GM19351 (cell line): ENCODE results near the gene EBPL.
"Not testable (repeated sequence)": the region's sequence is repeated elsewhere in the genome, so short reads cannot be mapped to it uniquely, and the experiment has no call there.

Experiments used
- ATAC-seq: cut with Tn5 transposase; IDR thresholded peaks from one replicate; pipeline ENCODE4 v1.9.1; 2021; ENCODE audit warnings: mild to moderate bottlenecking, moderate library complexity; ENCODE audit not compliant: unreplicated experiment

EBPL gene

GRCh38 chr13:49636705-49637104 is 54.6 kb downstream of the EBPL start:
- ATAC-seq: no peak

DNA sequence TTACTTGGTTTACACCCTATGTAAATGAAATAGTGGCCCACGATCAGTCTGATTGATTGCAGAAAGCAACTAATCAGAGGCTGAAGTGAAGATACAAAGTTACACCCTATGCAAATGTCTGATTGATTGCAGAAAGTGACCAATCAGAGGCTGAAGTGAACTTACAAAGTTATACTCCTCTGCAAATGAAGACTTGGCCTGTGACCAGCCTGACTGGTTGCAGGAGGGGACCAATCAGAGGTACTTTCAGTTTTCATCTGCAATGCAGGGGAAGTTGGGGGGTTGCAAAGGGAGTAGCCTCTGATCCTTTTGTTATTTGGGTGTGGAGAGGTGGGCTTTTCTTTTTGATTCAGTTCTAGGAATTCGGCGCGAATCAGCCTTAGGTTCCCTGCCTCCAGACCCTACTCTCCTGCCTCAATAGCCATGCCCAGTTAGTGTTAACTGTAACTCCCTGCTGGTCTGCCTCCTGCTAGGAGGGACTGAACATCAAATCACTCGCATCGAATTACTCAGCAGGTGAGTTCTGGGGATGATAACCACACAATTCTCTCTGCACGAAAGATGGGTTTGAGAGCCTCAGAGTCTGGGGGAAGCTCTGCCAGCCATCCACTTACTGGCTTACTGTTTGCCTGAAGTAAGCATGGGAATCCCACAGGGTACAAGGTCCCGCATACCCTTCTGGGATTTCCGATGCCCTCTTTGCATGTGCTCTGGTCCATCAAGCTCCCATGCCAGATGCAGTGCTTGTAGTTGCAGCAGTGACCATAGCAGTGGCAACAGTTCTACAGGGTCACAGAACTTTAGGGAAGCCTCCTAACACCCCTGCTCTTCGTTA is 55.5 kb downstream of the EBPL start:
- no peak for ATAC-seq

DNA sequence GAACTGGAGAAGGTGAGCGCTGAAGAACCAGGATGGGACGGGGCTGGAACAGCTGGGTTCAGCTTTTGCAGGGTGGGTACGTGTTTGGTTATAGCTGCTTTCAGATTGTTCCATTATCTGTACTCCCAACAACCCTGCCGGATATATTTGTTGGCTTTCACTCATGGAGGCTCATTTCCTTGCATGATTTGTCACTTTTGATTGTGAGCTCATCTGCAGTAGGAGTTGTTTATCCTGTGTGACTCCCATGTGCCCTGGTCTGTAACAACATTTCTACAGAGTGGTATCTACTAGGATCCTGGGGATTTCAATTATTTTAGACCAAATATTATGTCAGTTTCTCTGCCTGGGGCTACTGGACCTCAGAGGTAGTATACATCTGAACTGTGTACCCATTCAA is 57.6 kb downstream of the EBPL start:
- ATAC-seq: no peak

GRCh38 chr13:49632156-49632555 is 59.1 kb downstream of the EBPL start:
- no peak for ATAC-seq

DNA sequence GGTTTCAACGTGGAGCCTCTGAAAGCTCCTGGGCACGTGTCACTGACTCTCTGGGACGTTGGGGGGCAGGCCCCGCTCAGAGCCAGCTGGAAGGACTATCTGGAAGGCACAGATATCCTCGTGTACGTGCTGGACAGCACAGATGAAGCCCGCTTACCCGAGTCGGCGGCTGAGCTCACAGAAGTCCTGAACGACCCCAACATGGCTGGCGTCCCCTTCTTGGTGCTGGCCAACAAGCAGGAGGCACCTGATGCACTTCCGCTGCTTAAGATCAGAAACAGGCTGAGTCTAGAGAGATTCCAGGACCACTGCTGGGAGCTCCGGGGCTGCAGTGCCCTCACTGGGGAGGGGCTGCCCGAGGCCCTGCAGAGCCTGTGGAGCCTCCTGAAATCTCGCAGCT is 60.7 kb downstream of the EBPL start:
- no peak for ATAC-seq

GRCh38 chr13:49629947-49630346 is 61.3 kb downstream of the EBPL start:
- no peak for ATAC-seq

GRCh38 chr13:49629196-49629938 is 61.9 kb downstream of the EBPL start:
- no peak for ATAC-seq

GRCh38 chr13:49627831-49628652 is 63.2 kb downstream of the EBPL start, which contains the start of gene ARL11:
Gene ARL11, plus strand, starts transcription at chr13:49628507. Its CDS starts 1,941 bp downstream, at chr13:49630448.
- ATAC-seq: peak; percentile 92

GRCh38 chr13:49625392-49626079 is 65.8 kb downstream of the EBPL start:
- no peak for ATAC-seq

- ATAC-seq: no peak
Observed at GRCh38 chr13:49624229-49624628, 67.1 kb downstream of the EBPL start.

DNA sequence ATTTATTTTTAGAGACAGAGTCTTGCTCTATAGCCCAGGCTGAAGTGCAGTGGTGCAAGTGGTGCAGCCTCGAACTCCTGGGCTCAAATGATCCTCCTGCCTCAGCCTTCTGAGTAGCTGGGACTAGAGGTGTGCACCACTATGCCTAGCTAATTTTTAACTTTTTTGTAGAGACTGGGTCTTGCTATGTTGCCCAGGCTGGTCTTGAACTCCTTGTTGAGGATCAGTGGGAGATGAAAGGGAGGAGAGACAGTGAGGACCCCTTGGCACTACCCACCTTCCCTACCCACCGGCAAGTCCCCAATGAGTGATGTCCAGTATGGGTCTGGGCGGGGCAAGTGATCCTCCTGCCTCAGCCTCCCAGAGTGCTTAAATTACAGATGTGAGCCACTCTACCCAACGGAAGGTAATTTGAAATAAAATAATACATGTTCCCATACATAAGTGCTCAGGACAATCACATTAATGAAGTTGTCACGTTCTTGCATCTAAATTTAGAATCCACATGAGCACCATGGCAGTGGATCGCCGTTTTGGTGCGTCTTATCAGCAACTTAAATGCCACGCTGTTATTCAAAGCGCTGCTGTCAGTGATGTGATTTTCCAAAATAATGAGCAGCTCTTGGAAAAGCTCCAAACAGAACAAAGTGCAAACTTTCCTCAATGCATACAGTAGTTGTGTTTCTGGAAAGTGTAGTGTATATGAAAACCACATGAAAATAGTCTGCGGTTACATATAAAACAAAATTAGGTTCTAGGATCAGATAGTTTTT is 68.9 kb downstream of the EBPL start:
- no peak for ATAC-seq

DNA sequence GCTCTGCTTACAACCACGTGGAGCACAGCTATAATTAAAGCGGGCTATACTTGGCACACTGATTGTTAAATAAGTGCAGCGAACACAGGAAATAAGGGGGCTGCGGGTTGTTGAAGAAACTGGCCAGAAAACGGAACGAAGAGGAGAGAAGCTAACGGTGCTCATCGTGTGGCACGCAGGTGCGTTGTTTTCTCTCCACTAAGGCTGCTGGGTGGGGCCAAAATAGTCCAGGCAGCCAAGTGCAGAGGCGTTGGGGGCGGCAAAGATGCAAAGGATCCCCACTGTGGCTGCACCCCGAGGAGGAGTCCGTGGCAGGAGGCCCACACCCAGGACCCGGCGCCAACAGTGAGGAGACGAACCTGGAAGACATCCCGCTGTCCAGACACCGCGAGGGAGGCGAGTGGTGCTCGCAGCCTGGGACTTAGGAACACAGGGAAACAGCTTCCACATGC is 71.1 kb downstream of the EBPL start:
- ATAC-seq: peak; percentile 87

DNA sequence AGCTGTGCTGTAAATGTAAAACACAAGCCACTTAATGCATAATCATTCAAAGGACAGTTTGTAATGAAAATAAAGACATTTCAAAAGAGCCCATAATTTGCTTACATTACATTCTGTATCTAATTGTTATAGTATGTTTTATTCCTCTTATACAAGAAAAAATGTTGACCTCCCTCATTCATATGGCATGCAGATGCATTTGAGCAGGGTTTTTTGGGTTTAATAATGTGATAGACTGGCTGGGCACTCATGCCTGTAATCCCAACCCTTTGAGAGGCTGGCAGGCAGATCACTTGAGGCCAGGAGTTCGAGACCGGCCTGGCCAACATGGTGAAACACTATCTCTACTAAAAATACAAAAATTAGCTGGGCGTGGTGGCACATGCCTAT is 74.6 kb downstream of the EBPL start:
- ATAC-seq: no peak

DNA sequence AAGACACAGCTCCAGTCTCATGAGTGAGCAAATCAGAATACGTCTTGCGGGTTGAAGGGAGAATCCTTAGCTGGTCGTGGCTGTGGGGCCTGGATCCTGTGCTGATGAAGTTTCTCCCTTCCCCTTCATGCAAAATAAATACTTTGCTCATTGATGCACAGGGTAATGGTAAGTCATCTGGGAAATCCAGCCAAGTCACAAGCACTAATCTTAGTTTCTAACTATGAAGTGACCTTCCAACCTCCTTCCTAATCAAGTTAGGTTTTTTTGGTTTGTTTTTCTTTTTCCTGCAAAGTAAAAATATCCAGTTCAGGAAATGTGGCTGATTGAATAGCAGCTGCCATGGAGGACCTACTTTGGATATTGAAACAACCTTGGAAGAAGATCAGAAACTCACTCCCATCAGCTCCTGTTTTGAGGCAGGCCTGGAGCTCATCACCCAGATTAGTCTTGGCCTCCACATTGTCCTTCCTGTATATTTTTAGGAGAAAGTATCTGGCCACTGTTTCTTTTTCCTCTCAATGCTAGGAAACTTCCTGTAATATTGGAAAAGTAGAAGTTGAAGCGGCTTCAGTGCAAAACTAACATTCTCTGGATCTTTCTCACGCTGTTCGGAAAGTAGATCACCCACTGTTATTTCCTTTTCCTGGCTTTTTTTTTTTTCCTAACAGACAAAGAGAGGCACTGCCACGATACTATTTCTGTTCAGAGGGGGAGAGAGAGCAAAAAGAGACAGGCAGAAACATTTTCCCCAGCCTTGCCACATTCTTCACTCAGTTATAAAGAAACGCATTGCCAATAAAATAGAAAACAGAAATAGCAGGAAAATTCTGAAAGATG is 75.2 kb downstream of the EBPL start:
- ATAC-seq: no peak

DNA sequence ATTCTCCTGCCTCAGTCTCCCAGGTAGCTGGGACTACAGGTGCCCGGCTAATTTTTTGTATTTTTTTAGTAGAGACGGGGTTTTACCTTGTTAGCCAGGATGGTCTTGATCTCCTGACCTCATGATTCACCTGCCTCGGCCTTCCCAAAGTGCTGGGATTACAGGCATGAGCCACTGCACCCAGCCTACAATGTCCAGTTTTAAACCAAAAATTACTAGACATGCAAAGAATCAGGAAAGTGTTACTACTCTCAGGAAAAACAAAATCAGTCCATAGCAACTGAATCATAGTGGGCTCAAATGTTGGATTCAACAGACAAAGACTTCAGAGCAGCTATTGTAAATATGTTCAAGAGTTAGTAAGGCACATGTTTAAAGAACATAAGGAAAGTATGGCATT is 79.2 kb downstream of the EBPL start:
- ATAC-seq: not testable (repeated sequence)
